Left lung (tissue), 10 donors: Measurements from ENCODE around the gene ICOS. TPM values are rescaled to one million over a fixed set of nuclear protein-coding genes. Genes with fewer than 3 reads are reported as not detected.

Experiments
- ATAC-seq: fragments of 200-7000 bp; cut with Tn5 transposase; one replicate; pipeline ENCODE4 v1.9.1; 2020; ENCODE audit warnings: moderate library complexity
- DNase-seq, 4 donors: peaks; one replicate each; pipeline ENCODE4 v3.0.0-alpha.2; 2013 to 2020
- H3K27ac ChIP-seq, 2 donors: fragments of 200-600 bp; sonication (generic) in 1 of 2; one replicate each; pipeline versions ENCODE4 v1.5.0 to v1.8.0; 2020 to 2021
- H3K27me3 ChIP-seq, 2 donors: fragments of 200-600 bp; sonication (generic) in 1 of 2; one replicate each; pipeline versions ENCODE4 v1.5.0 to v1.8.0; 2020 to 2021
- H3K36me3 ChIP-seq, 2 donors: fragments of 200-600 bp; sonication (generic) in 1 of 2; one replicate each; pipeline versions ENCODE4 v1.5.0 to v1.8.0; 2020 to 2021
- H3K4me1 ChIP-seq, 2 donors: fragments of 200-600 bp; one replicate each; pipeline ENCODE4 v1.8.0; 2021
- H3K4me3 ChIP-seq, 2 donors: fragments of 200-600 bp; sonication (generic) in 1 of 2; one replicate each; pipeline versions ENCODE4 v1.5.0 to v1.8.0; 2020 to 2021; ENCODE audit warnings: mild to moderate bottlenecking in 1 of 2
- H3K9me3 ChIP-seq, 2 donors: fragments of 200-600 bp; sonication (generic) in 1 of 2; one replicate each; pipeline versions ENCODE4 v1.5.0 to v1.8.0; 2020 to 2021
- intact Hi-C, 2 donors: fragments of 100-400 bp; cut with DNase I; formaldehyde crosslinking; loops; one replicate each; pipeline versions ENCODE4 v1.11.2 to v1.14.2; 2022
- polyA plus RNA-seq, 6 donors: library from polyadenylated mRNA; unstranded; fragments of 120-200 nt; gene quantifications; one replicate each; pipeline ENCODE4 v1.2.1, GENCODE V29; 2013; ENCODE audit not compliant: insufficient read length in 6 of 6
- total RNA-seq, 2 donors: library from RNA; stranded (reverse); fragmentation: NEBNext Ultra II Directional; extraction: Animal tissue kit (Norgen Biotek cat#: 25700); gene quantifications; one replicate each; pipeline ENCODE4 v1.2.1, GENCODE V29; 2021
- TF ChIP-seq, protein P1 (sequence below), 2 donors: fragments of 200-600 bp; sonication (generic) in 1 of 2; IDR thresholded peaks; one replicate each; pipeline versions ENCODE4 v1.5.0 to v1.8.0; 2021; ENCODE audit warnings: antibody characterized with exemption in 2 of 2
- donor health status: DM: no; HTN: yes; CAD: no.
- donor health status: DM: no; HTN: no; CAD: no.

The ICOS gene
- total and polyA plus RNA-seq, 8 donors: 0.04 to 0.71 (median 0.16) TPM; not detected in 2

DNA sequence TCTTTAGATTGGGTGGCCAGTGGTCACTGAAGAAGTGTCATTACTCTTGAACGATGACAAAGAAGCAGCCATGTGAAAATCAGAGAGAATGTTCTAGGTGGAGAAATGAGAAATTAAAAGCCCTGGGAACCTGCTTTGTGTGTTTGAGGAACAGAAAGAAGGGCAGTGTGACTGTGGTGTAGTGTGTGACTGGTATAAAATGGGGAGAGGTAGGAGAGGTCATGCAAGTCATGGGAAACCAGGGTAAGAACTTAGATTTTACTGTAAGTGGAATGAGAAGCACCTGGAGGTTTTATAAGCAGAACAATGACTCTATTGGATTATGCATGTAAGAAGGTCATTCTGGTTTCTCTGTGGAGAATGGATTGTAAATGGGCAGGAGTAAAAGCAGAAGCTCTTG is 12.2 kb downstream of the ICOS start:
- ATAC-seq: no peak

DNA sequence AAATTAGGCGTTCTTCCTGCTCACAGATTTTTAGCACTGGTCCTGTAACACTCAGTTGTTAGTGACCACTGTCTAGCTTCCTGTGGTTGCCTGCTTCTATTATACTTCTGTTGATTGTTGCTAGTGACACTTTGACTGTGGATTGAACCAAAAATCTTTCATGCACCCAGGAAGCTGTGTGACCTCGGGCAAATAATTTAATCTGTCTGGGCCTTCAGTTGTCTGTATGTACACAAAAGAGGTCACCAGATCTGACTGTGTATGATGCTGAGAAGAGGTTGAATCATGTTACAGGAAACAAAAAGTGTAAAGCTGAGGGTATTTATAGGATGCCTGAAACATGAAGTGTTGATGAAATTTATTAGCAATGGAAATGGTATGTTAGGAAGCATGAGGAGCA is 12.7 kb downstream of the ICOS start:
- H3K36me3 ChIP-seq: no peaks in the 10 kb centered on the region
- no peaks in the 10 kb centered on the region for H3K27me3 ChIP-seq
- intact Hi-C loops: no loop called here
- no peak overlapping the region for H3K4me3 ChIP-seq
- ATAC-seq (no peak), DNase-seq (no peak)
- H3K27ac ChIP-seq: no peak overlapping the region
- no peaks in the 10 kb centered on the region for H3K4me1 ChIP-seq
- no peaks in the 10 kb centered on the region for H3K9me3 ChIP-seq
- TF ChIP-seq, protein P1, sequence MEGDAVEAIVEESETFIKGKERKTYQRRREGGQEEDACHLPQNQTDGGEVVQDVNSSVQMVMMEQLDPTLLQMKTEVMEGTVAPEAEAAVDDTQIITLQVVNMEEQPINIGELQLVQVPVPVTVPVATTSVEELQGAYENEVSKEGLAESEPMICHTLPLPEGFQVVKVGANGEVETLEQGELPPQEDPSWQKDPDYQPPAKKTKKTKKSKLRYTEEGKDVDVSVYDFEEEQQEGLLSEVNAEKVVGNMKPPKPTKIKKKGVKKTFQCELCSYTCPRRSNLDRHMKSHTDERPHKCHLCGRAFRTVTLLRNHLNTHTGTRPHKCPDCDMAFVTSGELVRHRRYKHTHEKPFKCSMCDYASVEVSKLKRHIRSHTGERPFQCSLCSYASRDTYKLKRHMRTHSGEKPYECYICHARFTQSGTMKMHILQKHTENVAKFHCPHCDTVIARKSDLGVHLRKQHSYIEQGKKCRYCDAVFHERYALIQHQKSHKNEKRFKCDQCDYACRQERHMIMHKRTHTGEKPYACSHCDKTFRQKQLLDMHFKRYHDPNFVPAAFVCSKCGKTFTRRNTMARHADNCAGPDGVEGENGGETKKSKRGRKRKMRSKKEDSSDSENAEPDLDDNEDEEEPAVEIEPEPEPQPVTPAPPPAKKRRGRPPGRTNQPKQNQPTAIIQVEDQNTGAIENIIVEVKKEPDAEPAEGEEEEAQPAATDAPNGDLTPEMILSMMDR (IDR thresholded peaks at IDR 0.05): no peak

More for the DNA sequence above, 12.2 kb downstream of the ICOS start:
- Histone ChIP-seq H3K36me3 (no peaks in the 10 kb centered on the region), H3K4me3 (no peak overlapping the region), H3K9me3 (no peaks in the 10 kb centered on the region), H3K27ac (no peak overlapping the region), H3K27me3 (no peaks in the 10 kb centered on the region), H3K4me1 (no peaks in the 10 kb centered on the region)
- intact Hi-C loops: no loop called here
- TF ChIP-seq, protein P1 (IDR thresholded peaks at IDR 0.05): no peak
- no peak for DNase-seq

DNA sequence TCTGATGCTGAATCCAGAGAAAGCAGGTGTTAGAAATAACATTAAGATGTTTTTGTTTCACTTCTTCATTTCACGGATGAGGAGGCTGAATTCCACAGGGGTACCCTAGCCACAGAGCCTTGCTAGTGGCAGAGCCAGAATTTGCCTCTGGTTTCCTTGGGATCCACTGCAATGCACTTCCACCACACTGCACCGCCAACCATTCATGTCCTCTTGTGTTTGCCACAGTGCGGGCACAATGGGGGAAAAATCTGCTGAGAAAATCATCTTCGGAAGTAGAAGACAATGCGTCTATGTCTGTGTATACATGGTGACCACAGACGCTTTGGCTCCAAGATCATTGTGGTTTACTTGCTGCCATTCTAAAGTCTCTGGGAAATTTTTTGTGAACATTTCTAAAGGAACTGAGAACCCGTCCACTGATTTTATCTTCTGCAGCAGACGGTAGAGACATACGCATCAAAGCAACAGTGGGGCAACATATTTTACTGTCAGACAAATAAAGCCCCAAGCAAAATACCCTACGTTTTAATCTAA is 14.9 kb downstream of the ICOS start:
- ATAC-seq: no peak
- no peaks in the 10 kb centered on the region for H3K27me3 ChIP-seq
- H3K9me3 ChIP-seq: no peaks in the 10 kb centered on the region
- intact Hi-C loops: no loop called here
- no peaks in the 10 kb centered on the region for H3K36me3 ChIP-seq
- no peak for DNase-seq
- H3K27ac ChIP-seq: no peak overlapping the region
- TF ChIP-seq, protein P1 (IDR thresholded peaks at IDR 0.05): no peak
- no peaks in the 10 kb centered on the region for H3K4me1 ChIP-seq
- H3K4me3 ChIP-seq: no peak overlapping the region

DNA sequence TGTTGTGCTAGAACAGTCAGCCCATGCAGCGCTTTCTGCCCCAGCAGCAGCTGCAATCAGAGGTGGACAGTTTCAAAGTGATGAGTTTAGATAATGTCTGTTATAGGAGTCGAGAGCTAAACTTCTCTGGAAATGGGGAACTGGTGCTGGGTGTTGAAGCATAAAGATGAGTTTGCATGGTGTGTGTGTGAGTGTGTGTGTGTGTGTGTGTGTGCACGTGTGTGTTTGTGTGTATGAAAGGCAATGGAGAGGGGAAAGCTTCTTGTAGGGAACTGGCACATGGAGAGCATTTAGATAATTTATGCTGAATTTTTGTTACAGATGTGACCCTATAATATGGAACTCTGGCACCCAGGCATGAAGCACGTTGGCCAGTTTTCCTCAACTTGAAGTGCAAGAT is 22.7 kb downstream of the ICOS start:
- Histone ChIP-seq H3K4me3 (no peak overlapping the region), H3K27ac (no peak overlapping the region), H3K9me3 (no peaks in the 10 kb centered on the region), H3K36me3 (no peaks in the 10 kb centered on the region), H3K4me1 (no peaks in the 10 kb centered on the region), H3K27me3 (no peaks in the 10 kb centered on the region)
- no peak for DNase-seq
- no peak for ATAC-seq
- TF ChIP-seq, protein P1 (IDR thresholded peaks at IDR 0.05): no peak
- intact Hi-C loops: no loop called here

DNA sequence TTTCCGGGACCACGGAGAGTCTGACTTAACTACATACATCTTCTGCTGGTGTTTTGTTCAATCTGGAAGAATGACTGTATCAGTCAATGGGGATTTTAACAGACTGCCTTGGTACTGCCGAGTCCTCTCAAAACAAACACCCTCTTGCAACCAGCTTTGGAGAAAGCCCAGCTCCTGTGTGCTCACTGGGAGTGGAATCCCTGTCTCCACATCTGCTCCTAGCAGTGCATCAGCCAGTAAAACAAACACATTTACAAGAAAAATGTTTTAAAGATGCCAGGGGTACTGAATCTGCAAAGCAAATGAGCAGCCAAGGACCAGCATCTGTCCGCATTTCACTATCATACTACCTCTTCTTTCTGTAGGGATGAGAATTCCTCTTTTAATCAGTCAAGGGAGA is 23.1 kb downstream of the ICOS start:
- intact Hi-C loops: no loop called here
- ATAC-seq (no peak), DNase-seq (no peak)
- Histone ChIP-seq H3K36me3 (no peaks in the 10 kb centered on the region), H3K4me1 (no peaks in the 10 kb centered on the region), H3K4me3 (no peak overlapping the region), H3K27me3 (no peaks in the 10 kb centered on the region), H3K9me3 (no peaks in the 10 kb centered on the region), H3K27ac (no peak overlapping the region)
- TF ChIP-seq, protein P1 (IDR thresholded peaks at IDR 0.05): no peak
